OCI-LY3 (cell line): ENCODE measurements around the gene GJB2.
A peak's percentile ranks its signal among the peaks of the same experiment; 100 is the strongest.

Experiments used
- H2AFZ ChIP-seq: fragments of 200-600, 300-600 bp; shearing (Covaris generic); 2 replicates; pipeline ENCODE4 v1.6.0; 2014; ENCODE audit warnings: antibody characterized with exemption, low read depth, low read length
- H3K27ac ChIP-seq: fragments of 200-600, 300-600 bp; sonication (generic); 2 replicates; pipeline ENCODE4 v1.5.1; 2014; ENCODE audit warnings: mild to moderate bottlenecking, low read length, moderate library complexity, mixed read lengths
- H3K27me3 ChIP-seq: fragments of 200-600, 300-600 bp; sonication (generic); 2 replicates; pipeline ENCODE4 v1.6.1; 2014; ENCODE audit warnings: low read depth, low read length, mixed read lengths
- H3K36me3 ChIP-seq: fragments of 200-600, 300-600 bp; sonication (generic); replicated peaks from 2 replicates; pipeline ENCODE3; 2014; ENCODE audit warnings: low read depth, low read length, mixed read lengths
- H3K4me1 ChIP-seq: fragments of 300-600, 200-600 bp; sonication (generic); 2 replicates; pipeline ENCODE4 v1.6.1; 2014; ENCODE audit warnings: low read length, mixed read lengths
- H3K4me2 ChIP-seq: fragments of 200-600, 300-600 bp; sonication (generic); 2 replicates; pipeline ENCODE4 v1.6.1; 2014; ENCODE audit warnings: low read length, mixed read lengths
- H3K4me3 ChIP-seq: fragments of 300-600, 200-600 bp; sonication (generic); 2 replicates; pipeline ENCODE4 v1.5.1; 2014; ENCODE audit warnings: antibody characterized with exemption, mild to moderate bottlenecking, low read length, moderate library complexity
- H3K79me2 ChIP-seq: fragments of 300-600, 200-600 bp; shearing (Covaris generic); 2 replicates; pipeline ENCODE4 v1.6.1; 2014; ENCODE audit warnings: mild to moderate bottlenecking, low read length, mixed read lengths
- H3K9ac ChIP-seq: fragments of 300-600, 200-600 bp; shearing (Covaris generic); 2 replicates; pipeline ENCODE4 v1.6.0; 2014; ENCODE audit warnings: mild to moderate bottlenecking, low read length, moderate library complexity
- H3K9me3 ChIP-seq: fragments of 200-600, 300-600 bp; shearing (Covaris generic); 2 replicates; pipeline ENCODE4 v1.6.1; 2014; ENCODE audit warnings: low read length, mixed read lengths; ENCODE audit not compliant: insufficient read depth
- H4K20me1 ChIP-seq: fragments of 200-600, 300-600 bp; sonication (generic); 2 replicates; pipeline ENCODE4 v1.6.1; 2016; ENCODE audit warnings: low read length, mixed read lengths; ENCODE audit not compliant: insufficient read depth
- CTCF ChIP-seq: fragments of 200-600, 300-600 bp; sonication (generic); IDR thresholded peaks from 2 replicates; pipeline ENCODE4 v1.5.1; 2014; ENCODE audit warnings: antibody characterized with exemption, low read length, low read depth
- EZH2phosphoT487 ChIP-seq: fragments of 200-600 bp; shearing (Covaris generic); IDR thresholded peaks from 2 replicates; pipeline ENCODE4 v1.6.1; 2018; ENCODE audit warnings: antibody characterized with exemption, mixed run types, low read depth

GJB2 gene

GRCh38 chr13:20197361-20197834, 4.7 kb upstream of the GJB2 start:
- Histone ChIP-seq H3K4me1 (peaks cover 4% of the 10 kb centered on the region; the same call in 1 of the 2 replicates), H3K79me2 (no peaks in the 10 kb centered on the region), H3K27me3 (peaks cover 19% of the 10 kb centered on the region), H3K9ac (no peak overlapping the region), H4K20me1 (no peaks in the 10 kb centered on the region), H3K27ac (no peak overlapping the region), H3K36me3 (no peaks in the 10 kb centered on the region), H2AFZ (peak overlapping the region; percentile 3; the same call in 1 of the 2 replicates), H3K9me3 (no peaks in the 10 kb centered on the region), H3K4me2 (peak overlapping the region; percentile 46), H3K4me3 (peak overlapping the region; percentile 19; the same call in 1 of the 2 replicates)
- TF ChIP-seq CTCF, result peak; percentile 66
- TF ChIP-seq EZH2phosphoT487, result no peak

- Histone ChIP-seq H3K9me3 (no peaks in the 10 kb centered on the region), H3K27me3 (peaks cover 19% of the 10 kb centered on the region)
Observed at GRCh38 chr13:20195801-20196200, 3.1 kb upstream of the GJB2 start.

GRCh38 chr13:20193907-20194631, 1.3 kb upstream of the GJB2 start:
- Histone ChIP-seq H2AFZ (no peak overlapping the region), H3K9ac (no peak overlapping the region), H3K27ac (no peak overlapping the region)

More at GRCh38 chr13:20195801-20196200, 3.1 kb upstream of the GJB2 start:
- Histone ChIP-seq H3K36me3 (no peaks in the 10 kb centered on the region), H3K4me1 (peaks cover 4% of the 10 kb centered on the region; the same call in 1 of the 2 replicates), H3K4me2 (no peak overlapping the region), H3K4me3 (no peak overlapping the region), H3K79me2 (no peaks in the 10 kb centered on the region), H2AFZ (no peak overlapping the region), H4K20me1 (no peaks in the 10 kb centered on the region), H3K27ac (no peak overlapping the region), H3K9ac (no peak overlapping the region)
- TF ChIP-seq CTCF, result no peak
- no peak for TF ChIP-seq EZH2phosphoT487

More at GRCh38 chr13:20193907-20194631, 1.3 kb upstream of the GJB2 start:
- Histone ChIP-seq H4K20me1 (no peaks in the 10 kb centered on the region), H3K4me1 (peaks cover 4% of the 10 kb centered on the region; the same call in 1 of the 2 replicates), H3K4me3 (no peak overlapping the region), H3K4me2 (no peak overlapping the region), H3K27me3 (peaks cover 19% of the 10 kb centered on the region), H3K9me3 (no peaks in the 10 kb centered on the region), H3K36me3 (no peaks in the 10 kb centered on the region), H3K79me2 (no peaks in the 10 kb centered on the region)
- TF ChIP-seq CTCF, result no peak
- no peak for TF ChIP-seq EZH2phosphoT487
